Tibial artery (tissue), 4 donors: ENCODE measurements around the gene SLC4A5.

ENCODE experiments used
- DNase-seq, 2 donors: peaks; one replicate each; pipeline ENCODE4 v3.0.0-alpha.2; 2019
- H3K27ac ChIP-seq, 2 donors: fragments of 200-600 bp; sonication (generic) in 1 of 2; 1 replicate in 1 of 2; 2 replicates in 1 of 2; pipeline ENCODE4 v1.5.1; 2018 to 2019; ENCODE audit warnings: mild to moderate bottlenecking in 1 of 2
- H3K27me3 ChIP-seq, 2 donors: fragments of 200-600 bp; sonication (generic) in 1 of 2; one replicate each; pipeline versions ENCODE4 v1.5.1 to v1.6.0; 2016 to 2019
- H3K36me3 ChIP-seq, 3 donors: fragments of 200-600 bp; sonication (generic) in 2 of 3; one replicate each; pipeline ENCODE4 v1.5.1; 2016 to 2019; ENCODE audit warnings: mild to moderate bottlenecking in 2 of 3
- H3K4me1 ChIP-seq, 4 donors: fragments of 200-600 bp; sonication (generic) in 2 of 4; 1 replicate in 3 of 4; 2 replicates in 1 of 4; pipeline ENCODE4 v1.5.1; 2016 to 2019
- H3K4me3 ChIP-seq, 2 donors: fragments of 200-600 bp; sonication (generic) in 1 of 2; 1 replicate in 1 of 2; 2 replicates in 1 of 2; pipeline ENCODE4 v1.5.1; 2018 to 2019; ENCODE audit warnings: mild to moderate bottlenecking in 2 of 2
- H3K9me3 ChIP-seq, 3 donors: fragments of 200-600 bp; sonication (generic) in 1 of 3; one replicate each; pipeline ENCODE4 v1.5.1; 2016 to 2019
- intact Hi-C: fragments of 100-400 bp; cut with DNase I; formaldehyde crosslinking; loops from one replicate; pipeline ENCODE4 v1.15.0; 2023; ENCODE audit warnings: low total_unique reads
- TF ChIP-seq, protein P1 (sequence below), 2 experiments: fragments of 200-600 bp in 1 of 2; fragments of 450-650 bp in 1 of 2; IDR thresholded peaks; one replicate each; pipeline ENCODE4 v1.5.1; 2017 to 2019; ENCODE audit warnings: antibody characterized with exemption in 2 of 2, mild to moderate bottlenecking in 1 of 2, moderate library complexity in 1 of 2

SLC4A5 gene

DNA sequence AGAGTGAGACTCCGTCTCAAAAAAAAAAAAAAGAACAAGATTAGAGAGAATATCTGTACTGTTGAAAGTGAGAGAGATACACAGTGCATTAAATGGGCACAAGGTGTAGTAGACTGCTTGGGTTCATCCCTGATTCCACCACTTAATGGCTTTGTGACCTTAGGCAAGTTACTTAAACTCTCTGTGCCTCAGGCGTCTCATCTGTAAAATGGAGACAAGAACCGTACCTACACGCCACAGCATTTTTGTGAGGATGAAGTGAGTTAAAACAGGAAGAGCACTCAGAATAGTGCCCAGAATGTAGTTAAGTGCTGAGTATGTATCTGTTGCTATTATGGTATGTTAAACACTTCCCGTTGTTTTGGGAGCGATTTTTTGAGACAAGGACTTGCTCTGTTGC lies 80.5 kb downstream of the SLC4A5 start:
- no peaks in the 10 kb centered on the region for H3K27me3 ChIP-seq
- DNase-seq, result no peak
- H3K9me3 ChIP-seq, result no peaks in the 10 kb centered on the region
- TF ChIP-seq, protein P1, sequence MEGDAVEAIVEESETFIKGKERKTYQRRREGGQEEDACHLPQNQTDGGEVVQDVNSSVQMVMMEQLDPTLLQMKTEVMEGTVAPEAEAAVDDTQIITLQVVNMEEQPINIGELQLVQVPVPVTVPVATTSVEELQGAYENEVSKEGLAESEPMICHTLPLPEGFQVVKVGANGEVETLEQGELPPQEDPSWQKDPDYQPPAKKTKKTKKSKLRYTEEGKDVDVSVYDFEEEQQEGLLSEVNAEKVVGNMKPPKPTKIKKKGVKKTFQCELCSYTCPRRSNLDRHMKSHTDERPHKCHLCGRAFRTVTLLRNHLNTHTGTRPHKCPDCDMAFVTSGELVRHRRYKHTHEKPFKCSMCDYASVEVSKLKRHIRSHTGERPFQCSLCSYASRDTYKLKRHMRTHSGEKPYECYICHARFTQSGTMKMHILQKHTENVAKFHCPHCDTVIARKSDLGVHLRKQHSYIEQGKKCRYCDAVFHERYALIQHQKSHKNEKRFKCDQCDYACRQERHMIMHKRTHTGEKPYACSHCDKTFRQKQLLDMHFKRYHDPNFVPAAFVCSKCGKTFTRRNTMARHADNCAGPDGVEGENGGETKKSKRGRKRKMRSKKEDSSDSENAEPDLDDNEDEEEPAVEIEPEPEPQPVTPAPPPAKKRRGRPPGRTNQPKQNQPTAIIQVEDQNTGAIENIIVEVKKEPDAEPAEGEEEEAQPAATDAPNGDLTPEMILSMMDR (IDR thresholded peaks at IDR 0.05), result no peak
- no peak overlapping the region for H3K27ac ChIP-seq
- H3K36me3 ChIP-seq, result peaks cover 0 to 11% (median 0%) of the 10 kb centered on the region in 3 donors
- no peak overlapping the region for H3K4me3 ChIP-seq
- intact Hi-C loops, result loop anchor here (5.0 to 10.0 kb wide), 3 partner anchors 75 to 438 kb away; partner anchors contain the start of genes BOLA3 and STAMBP
- no peaks in the 10 kb centered on the region for H3K4me1 ChIP-seq

DNA sequence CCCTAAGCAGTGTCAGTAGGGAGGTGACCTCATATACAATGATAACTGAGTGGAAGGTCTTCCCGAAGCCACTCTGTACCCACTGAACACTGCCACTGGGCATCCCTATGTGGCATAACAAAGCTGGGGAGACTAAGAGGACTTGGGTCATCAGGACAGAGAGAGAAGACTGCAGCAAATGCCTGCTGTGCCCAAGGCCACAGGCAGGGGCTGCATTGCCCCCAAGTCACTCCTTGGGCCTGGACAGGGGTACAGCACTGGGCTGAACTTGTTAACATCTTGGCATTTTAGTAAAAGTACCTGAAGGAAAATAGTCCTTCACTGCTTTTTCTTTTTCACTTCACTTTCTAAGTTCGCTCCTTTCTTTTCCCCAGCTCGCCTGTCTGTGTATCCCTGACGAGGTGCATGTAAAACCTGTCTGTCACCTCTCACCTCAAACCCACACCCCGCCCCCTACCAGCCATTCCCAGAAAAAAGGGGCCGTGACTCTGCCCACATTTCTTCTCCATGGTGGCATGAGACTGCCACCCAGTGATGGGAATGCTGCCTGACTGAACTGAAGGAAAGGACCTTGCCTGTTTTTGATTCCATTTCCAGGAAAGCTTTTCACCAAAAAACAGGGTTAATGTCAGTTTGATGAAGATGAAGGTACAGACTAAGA lies 81.9 kb downstream of the SLC4A5 start:
- Histone ChIP-seq H3K4me1 (no peaks in the 10 kb centered on the region), H3K36me3 (peaks cover 0 to 11% (median 0%) of the 10 kb centered on the region in 3 donors), H3K27ac (no peak overlapping the region), H3K9me3 (no peaks in the 10 kb centered on the region), H3K4me3 (no peak overlapping the region), H3K27me3 (no peaks in the 10 kb centered on the region)
- DNase-seq, result peak in 1 of 2 donors; percentile 62
- TF ChIP-seq, protein P1 (IDR thresholded peaks at IDR 0.05), result peak; percentile 52 to 68
- intact Hi-C loops, result loop anchor here (5.0 to 10.0 kb wide), 3 partner anchors 76 to 437 kb away; partner anchors contain the start of genes BOLA3 and STAMBP

DNA sequence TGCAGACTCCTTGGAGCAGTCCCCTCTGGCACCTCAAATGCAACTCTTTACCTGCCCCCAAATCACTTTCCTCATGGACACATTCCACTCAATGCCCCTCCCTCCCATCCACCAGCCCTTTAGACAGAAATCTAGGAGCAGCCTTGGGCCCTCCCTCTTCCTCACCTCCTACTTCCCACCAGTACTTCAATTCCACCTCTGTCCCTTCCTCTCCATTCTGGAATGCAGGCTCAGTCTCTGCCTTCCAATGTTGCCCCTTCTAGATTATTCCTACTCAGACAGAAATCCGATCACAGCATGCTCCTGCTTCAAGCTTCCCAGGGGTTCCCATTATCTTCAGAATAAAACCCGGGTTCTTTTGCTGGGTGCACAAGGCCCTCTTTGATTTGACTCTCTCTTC lies 82.7 kb downstream of the SLC4A5 start:
- Histone ChIP-seq H3K4me3 (no peak overlapping the region), H3K27ac (no peak overlapping the region), H3K36me3 (peaks cover 0 to 17% (median 0%) of the 10 kb centered on the region in 3 donors), H3K27me3 (no peaks in the 10 kb centered on the region), H3K9me3 (no peaks in the 10 kb centered on the region), H3K4me1 (no peaks in the 10 kb centered on the region)
- TF ChIP-seq, protein P1 (IDR thresholded peaks at IDR 0.05), result no peak
- DNase-seq, result peak in 1 of 2 donors; percentile 16
- intact Hi-C loops, result loop anchor here (5.0 to 10.0 kb wide), 3 partner anchors 77 to 436 kb away; partner anchors contain the start of genes BOLA3 and STAMBP

DNA sequence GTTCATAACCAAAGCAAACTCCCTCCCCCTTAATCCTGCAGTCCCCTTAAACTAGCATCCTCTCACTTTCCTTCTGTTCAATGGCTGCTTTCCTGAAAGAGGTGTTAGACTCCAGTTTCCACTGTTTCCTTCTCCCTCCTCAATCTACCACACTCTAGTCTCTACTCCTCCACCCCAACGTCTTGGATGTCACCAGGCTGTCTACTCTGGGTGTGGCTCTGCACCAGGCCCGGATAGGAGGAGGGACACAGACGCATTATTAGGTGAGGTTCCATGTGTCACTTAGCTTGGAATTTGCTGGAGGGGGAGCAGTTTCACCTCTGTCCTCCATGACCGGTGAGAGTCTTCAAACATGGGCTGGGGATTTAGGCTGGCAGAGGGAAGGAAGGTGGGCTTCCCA lies 83.5 kb downstream of the SLC4A5 start:
- Histone ChIP-seq H3K4me3 (no peak overlapping the region), H3K27ac (no peak overlapping the region), H3K36me3 (peaks cover 0 to 13% (median 0%) of the 10 kb centered on the region in 3 donors), H3K27me3 (no peaks in the 10 kb centered on the region), H3K9me3 (no peaks in the 10 kb centered on the region), H3K4me1 (no peaks in the 10 kb centered on the region)
- intact Hi-C loops, result loop anchor here (5.0 to 10.0 kb wide), 3 partner anchors 78 to 435 kb away; partner anchors contain the start of genes BOLA3 and STAMBP
- peak in 1 of 2 donors; percentile 35 for DNase-seq
- TF ChIP-seq, protein P1 (IDR thresholded peaks at IDR 0.05), result no peak

DNA sequence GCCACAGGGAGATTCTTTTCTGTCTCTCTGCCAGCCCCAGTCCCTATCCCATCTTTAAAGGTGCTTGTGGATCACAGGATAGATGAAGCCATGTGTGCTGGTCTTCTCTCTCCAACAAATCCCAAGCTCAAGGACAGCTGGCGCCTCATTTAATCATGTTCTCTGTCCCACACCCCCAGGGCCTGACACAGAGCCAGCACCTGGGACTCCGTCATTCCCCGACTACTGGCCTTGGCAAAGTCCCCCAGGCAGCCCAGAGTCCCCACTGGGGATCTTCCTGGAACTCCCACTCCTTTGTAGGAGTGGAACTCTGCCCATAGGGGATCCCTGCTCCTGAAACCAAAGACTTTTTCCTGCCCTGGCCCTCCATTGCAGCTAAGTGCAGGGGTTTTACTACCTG lies 84.0 kb downstream of the SLC4A5 start:
- Histone ChIP-seq H3K27me3 (no peaks in the 10 kb centered on the region), H3K36me3 (peaks cover 0 to 11% (median 0%) of the 10 kb centered on the region in 3 donors), H3K9me3 (no peaks in the 10 kb centered on the region), H3K4me1 (peaks cover 0 to 5% (median 2%) of the 10 kb centered on the region in 4 donors), H3K4me3 (no peak overlapping the region), H3K27ac (no peak overlapping the region)
- intact Hi-C loops, result no loop called here
- DNase-seq, result peak in 1 of 2 donors; percentile 51
- TF ChIP-seq, protein P1 (IDR thresholded peaks at IDR 0.05), result no peak
